Left forelimb (tissue), 1 donor: ENCODE results near the gene BMPER.

Experiments
- DNase-seq: peaks from one replicate; pipeline ENCODE4 v3.0.0-alpha.2; 2018; ENCODE audit warnings: low spot score

The BMPER gene

GRCh38 chr7:33970536-33970935, 65.2 kb downstream of the BMPER start:
- no peak for DNase-seq

GRCh38 chr7:33971106-33971505, 65.8 kb downstream of the BMPER start:
- no peak for DNase-seq

- DNase-seq = no peak
Observed at GRCh38 chr7:33973231-33974015, 68.1 kb downstream of the BMPER start.

GRCh38 chr7:33979300-33979806, 74.0 kb downstream of the BMPER start:
- DNase-seq = no peak

- DNase-seq = no peak
Observed at GRCh38 chr7:33979807-33980355, 74.5 kb downstream of the BMPER start.

- no peak for DNase-seq
Observed at GRCh38 chr7:33981226-33981625, 75.9 kb downstream of the BMPER start.

- DNase-seq = no peak
Observed at GRCh38 chr7:33981671-33982424, 76.5 kb downstream of the BMPER start.

GRCh38 chr7:33982425-33982786, 77.1 kb downstream of the BMPER start:
- DNase-seq = no peak

- no peak for DNase-seq
Observed at GRCh38 chr7:33986451-33986850, 81.1 kb downstream of the BMPER start.

GRCh38 chr7:33986951-33987947, 81.9 kb downstream of the BMPER start:
- no peak for DNase-seq

- no peak for DNase-seq
Observed at GRCh38 chr7:33996899-33997298, 91.6 kb downstream of the BMPER start.

- no peak for DNase-seq
Observed at GRCh38 chr7:33998476-33998875, 93.1 kb downstream of the BMPER start.

- DNase-seq = no peak
Observed at GRCh38 chr7:34011017-34011695, 105.8 kb downstream of the BMPER start.

GRCh38 chr7:34011696-34012095, 106.4 kb downstream of the BMPER start:
- DNase-seq = no peak

- DNase-seq = no peak
Observed at GRCh38 chr7:34013421-34013820, 108.1 kb downstream of the BMPER start.

- DNase-seq = no peak
Observed at GRCh38 chr7:34015651-34016050, 110.3 kb downstream of the BMPER start.

GRCh38 chr7:34016876-34017275, 111.5 kb downstream of the BMPER start:
- no peak for DNase-seq

- DNase-seq = no peak
Observed at GRCh38 chr7:34019301-34019790, 114.0 kb downstream of the BMPER start.

- no peak for DNase-seq
Observed at GRCh38 chr7:34022626-34023025, 117.3 kb downstream of the BMPER start.

GRCh38 chr7:34025600-34025999, 120.3 kb downstream of the BMPER start:
- DNase-seq = no peak
